Measurements from ENCODE around the gene VSTM5.
"Not testable (repeated sequence)": the region's sequence is repeated elsewhere in the genome, so short reads cannot be mapped to it uniquely, and the experiment has no call there.

Gene VSTM5
- 0 reads per million in 2 experiments for total RNA-seq

- DNase-seq (ENCODE audit: low read depth) = no peak
Measured at GRCh38 chr11:93850594-93851018, at the start of gene VSTM5. VSTM5 (minus strand) TSS chr11:93850618; CDS start chr11:93850502, 116 bp downstream.

GRCh38 chr11:93895106-93895862 is 44.9 kb upstream of the VSTM5 start:
- no peak for DNase-seq (ENCODE audit: low read depth)

GRCh38 chr11:93890391-93891051 is 40.1 kb upstream of the VSTM5 start:
- DNase-seq (ENCODE audit: low read depth) = no peak

- DNase-seq (ENCODE audit: low read depth) = no peak
Measured at GRCh38 chr11:93887111-93887510, 36.7 kb upstream of the VSTM5 start.

- not testable (repeated sequence) for DNase-seq (ENCODE audit: low read depth)
Measured at GRCh38 chr11:93879114-93879513, 28.7 kb upstream of the VSTM5 start.

- no peak for DNase-seq (ENCODE audit: low read depth)
Measured at GRCh38 chr11:93875637-93876036, 25.2 kb upstream of the VSTM5 start.

- no peak for DNase-seq (ENCODE audit: low read depth)
Measured at GRCh38 chr11:93871526-93871925, 21.1 kb upstream of the VSTM5 start.

- no peak for DNase-seq (ENCODE audit: low read depth)
Measured at GRCh38 chr11:93870616-93871015, 20.2 kb upstream of the VSTM5 start.

- no peak for DNase-seq (ENCODE audit: low read depth)
Measured at GRCh38 chr11:93869830-93870229, 19.4 kb upstream of the VSTM5 start.

- not testable (repeated sequence) for DNase-seq (ENCODE audit: low read depth)
Measured at GRCh38 chr11:93868404-93868803, 18.0 kb upstream of the VSTM5 start.

GRCh38 chr11:93861808-93862207 is 11.4 kb upstream of the VSTM5 start:
- DNase-seq (ENCODE audit: low read depth) = no peak

GRCh38 chr11:93858121-93858775 is 7.8 kb upstream of the VSTM5 start:
- no peak for DNase-seq (ENCODE audit: low read depth)

GRCh38 chr11:93857413-93858120 is 7.1 kb upstream of the VSTM5 start:
- DNase-seq (ENCODE audit: low read depth) = no peak

GRCh38 chr11:93852242-93852641 is 1.8 kb upstream of the VSTM5 start:
- no peak for DNase-seq (ENCODE audit: low read depth)

GRCh38 chr11:93849751-93850593 is 446 bp downstream of the VSTM5 start:
- DNase-seq (ENCODE audit: low read depth) = no peak

GRCh38 chr11:93849201-93849600 is 1.2 kb downstream of the VSTM5 start:
- DNase-seq (ENCODE audit: low read depth) = no peak

GRCh38 chr11:93846411-93846810 is 4.0 kb downstream of the VSTM5 start:
- no peak for DNase-seq (ENCODE audit: low read depth)

- DNase-seq (ENCODE audit: low read depth) = no peak
Measured at GRCh38 chr11:93845181-93846092, 5.0 kb downstream of the VSTM5 start.

GRCh38 chr11:93844568-93844967 is 5.8 kb downstream of the VSTM5 start:
- DNase-seq (ENCODE audit: low read depth) = no peak

GRCh38 chr11:93843906-93844305 is 6.5 kb downstream of the VSTM5 start:
- DNase-seq (ENCODE audit: low read depth) = no peak

Data from T follicular helper cell (primary cell).